ENCODE data around the gene WASL. TPM values are rescaled to one million over a fixed set of nuclear protein-coding genes. Genes with fewer than 3 reads are reported as not detected.

WASL gene
- total and polyA plus RNA-seq, 2 of the 13 experiments (the other 11 are each of a cell fraction or from before 2014, with no cell fraction given), result 7.9 to 12.8 TPM

GRCh38 chr7:123712619-123713018 is 36.2 kb downstream of the WASL start:
- H3K4me1 ChIP-seq (ENCODE audit: insufficient read depth, low read length), result peaks cover 37% of the 10 kb centered on the region
- no peak overlapping the region for H3K9ac ChIP-seq (ENCODE audit: insufficient read depth, low read depth, low read length)
- DNase-seq (ENCODE audit: low spot score) (no peak), ATAC-seq (no peak), FAIRE-seq (no peak)
- ChIA-PET CTCF (ENCODE audit: low intra/inter-chr PET ratio, low total read pairs) (no interaction called here), POLR2A (no interaction called here)
- H2AFZ ChIP-seq (ENCODE audit: low read length), result no peak overlapping the region
- intact Hi-C loops (cut with micrococcal nuclease; ENCODE audit: unreplicated experiment), result no loop called here
- H3K9me3 ChIP-seq (ENCODE audit: low read length), result no peaks in the 10 kb centered on the region
- no peak for TF ChIP-seq NFATC3 (CRISPR knock-in tag; IDR thresholded peaks at IDR 0.05)
- no peak for TF ChIP-seq PHF8 (CRISPR knock-in tag; IDR thresholded peaks at IDR 0.05)
- no peak for TF ChIP-seq JUND (CRISPR knock-in tag; IDR thresholded peaks at IDR 0.05)
- no peak overlapping the region for H3K4me2 ChIP-seq (ENCODE audit: low read depth, low read length)
- no peak overlapping the region for H3K4me3 ChIP-seq (replicated peaks in 1 of 3; ENCODE audit: insufficient read depth in 1 of 3, low read depth in 2 of 3, low read length in 3 of 3)
- 92% methylated on average over 1 of the region's 1 CpG for WGBS (ENCODE audit: low lambda C conversion rate)
- H3K27me3 ChIP-seq (ENCODE audit: control insufficient read depth in 1 of 2, insufficient read depth in 2 of 2, low read length in 2 of 2), result no peaks in the 10 kb centered on the region
- in situ Hi-C loops (cut with HindIII; ENCODE audit: extremely low pct_ligation_motif_present, low pct_unique_long_range_greater_than_20kb), result no loop called here
- H3K36me3 ChIP-seq (replicated peaks in 1 of 2; ENCODE audit: control insufficient read depth in 1 of 2, insufficient read depth in 2 of 2, low read length in 2 of 2), result peaks cover 8 to 11% of the 10 kb centered on the region in 2 experiments
- no TSS peak for BruUV-seq (replicated peaks)
- H3K27ac ChIP-seq (ENCODE audit: extremely low read length, insufficient read depth, low read length), result no peak overlapping the region
- H3K79me2 ChIP-seq (ENCODE audit: insufficient read depth, low read length), result peaks cover 66% of the 10 kb centered on the region
- H4K20me1 ChIP-seq (ENCODE audit: insufficient read depth, low read length), result peaks cover 16% of the 10 kb centered on the region

GRCh38 chr7:123711832-123712293 is 36.9 kb downstream of the WASL start:
- H3K4me3 ChIP-seq (replicated peaks in 1 of 3; ENCODE audit: insufficient read depth in 1 of 3, low read depth in 2 of 3, low read length in 3 of 3), result no peak overlapping the region
- H3K4me1 ChIP-seq (ENCODE audit: insufficient read depth, low read length), result peaks cover 37% of the 10 kb centered on the region
- H3K27ac ChIP-seq (ENCODE audit: extremely low read length, insufficient read depth, low read length), result no peak overlapping the region
- no peak overlapping the region for H3K9ac ChIP-seq (ENCODE audit: insufficient read depth, low read depth, low read length)
- BruUV-seq (replicated peaks), result no TSS peak
- H3K27me3 ChIP-seq (ENCODE audit: control insufficient read depth in 1 of 2, insufficient read depth in 2 of 2, low read length in 2 of 2), result no peaks in the 10 kb centered on the region
- TF ChIP-seq KDM6A (CRISPR knock-in tag; IDR thresholded peaks at IDR 0.05; ENCODE audit: low read depth) (no peak), MEIS2 (CRISPR knock-in tag; IDR thresholded peaks at IDR 0.05) (no peak)
- POLR2A ChIA-PET, result no interaction called here
- H4K20me1 ChIP-seq (ENCODE audit: insufficient read depth, low read length), result peaks cover 16% of the 10 kb centered on the region
- H3K4me2 ChIP-seq (ENCODE audit: low read depth, low read length), result no peak overlapping the region
- FAIRE-seq, result no peak
- H3K9me3 ChIP-seq (ENCODE audit: low read length), result no peaks in the 10 kb centered on the region
- ATAC-seq, result no peak
- peaks cover 58% of the 10 kb centered on the region for H3K79me2 ChIP-seq (ENCODE audit: insufficient read depth, low read length)
- H2AFZ ChIP-seq (ENCODE audit: low read length), result no peak overlapping the region
- in situ Hi-C loops (cut with HindIII; ENCODE audit: extremely low pct_ligation_motif_present, low pct_unique_long_range_greater_than_20kb) (no loop called here), intact Hi-C loops (cut with micrococcal nuclease; ENCODE audit: unreplicated experiment) (no loop called here)
- CTCF ChIA-PET (ENCODE audit: low intra/inter-chr PET ratio, low total read pairs), result no interaction called here
- peaks cover 8 to 18% of the 10 kb centered on the region in 2 experiments for H3K36me3 ChIP-seq (replicated peaks in 1 of 2; ENCODE audit: control insufficient read depth in 1 of 2, insufficient read depth in 2 of 2, low read length in 2 of 2)
- no peak for DNase-seq (ENCODE audit: low spot score)
